ENCODE results near the gene TREH.

The TREH gene

DNA sequence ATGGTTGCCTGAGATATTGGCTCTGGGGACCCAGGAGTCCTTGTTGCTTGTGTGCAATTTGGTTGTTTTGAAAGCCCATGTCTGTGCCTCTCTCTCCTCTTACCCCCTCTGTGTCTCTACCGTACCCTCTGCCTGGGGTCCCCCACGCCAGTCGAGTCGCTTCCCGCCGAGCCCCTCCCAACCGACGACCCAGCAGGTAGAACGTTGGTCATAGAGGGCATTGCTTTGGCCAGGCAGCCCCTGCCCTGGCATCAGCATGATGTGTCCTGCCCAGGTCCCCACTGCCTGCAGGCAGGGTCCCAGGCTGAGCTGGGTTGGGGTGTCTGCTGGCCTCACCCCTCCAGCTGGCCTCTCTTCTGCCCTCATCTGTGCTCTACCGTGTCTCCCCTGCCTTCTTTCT is 35.0 kb downstream of the TREH start:
- DNase-seq, result no peak

DNA sequence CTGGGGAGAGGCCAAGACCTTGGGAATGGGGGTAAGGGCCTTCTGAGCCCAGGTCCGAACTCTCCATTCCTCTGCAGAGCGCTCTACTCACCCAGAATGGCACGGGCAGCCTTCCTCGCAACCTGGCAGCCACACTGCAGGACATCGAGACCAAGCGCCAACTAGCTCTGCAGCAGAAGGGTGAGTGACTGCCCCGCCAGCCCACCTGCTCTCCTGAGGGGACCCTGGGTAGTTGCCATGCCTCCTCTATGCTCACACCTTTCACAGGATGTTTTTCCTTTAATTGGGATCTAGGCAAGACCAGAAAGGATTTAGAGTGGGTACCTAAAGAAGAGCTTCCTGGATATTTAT is 35.5 kb downstream of the TREH start:
- DNase-seq, result no peak

DNA sequence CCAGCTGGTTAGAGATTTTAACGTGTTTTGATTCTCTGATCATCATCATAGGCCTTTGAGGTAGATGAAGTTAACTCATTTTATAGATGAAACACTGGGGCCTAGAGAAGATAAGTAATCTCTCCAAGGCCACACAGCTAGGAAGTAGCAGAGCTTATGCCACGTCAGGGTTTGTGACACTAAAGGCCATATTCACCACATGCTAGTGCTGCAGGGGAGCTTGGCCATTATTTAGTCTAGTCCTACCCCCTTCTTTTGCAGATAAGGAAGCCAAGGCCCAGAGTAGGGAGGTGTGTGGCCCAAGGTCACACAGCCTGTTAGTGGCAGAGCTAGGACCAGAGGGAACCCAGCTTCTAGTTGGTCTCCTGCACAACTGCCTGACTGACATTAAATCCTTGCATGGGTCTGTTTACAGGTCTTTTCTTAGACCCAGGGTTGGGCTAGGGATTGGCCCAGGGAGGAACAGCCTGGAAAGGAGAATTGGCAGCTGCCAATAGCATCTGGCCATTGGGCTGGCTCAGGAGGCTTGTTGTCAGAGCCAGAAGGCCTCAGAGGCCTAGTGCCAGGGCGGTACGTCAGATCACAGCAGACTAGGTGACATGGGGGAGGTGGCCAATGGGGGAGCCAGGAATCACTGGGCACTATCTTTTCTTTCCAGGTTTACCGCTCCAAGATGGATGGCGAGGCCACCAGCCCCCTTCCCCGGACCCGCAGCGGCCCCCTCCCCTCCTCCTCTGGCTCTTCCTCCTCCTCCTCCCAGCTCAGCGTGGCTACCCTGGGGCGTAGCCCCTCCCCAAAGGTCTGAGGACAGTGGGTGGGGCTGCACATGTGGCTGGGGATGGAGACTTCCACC is 36.1 kb downstream of the TREH start:
- no peak for DNase-seq

DNA sequence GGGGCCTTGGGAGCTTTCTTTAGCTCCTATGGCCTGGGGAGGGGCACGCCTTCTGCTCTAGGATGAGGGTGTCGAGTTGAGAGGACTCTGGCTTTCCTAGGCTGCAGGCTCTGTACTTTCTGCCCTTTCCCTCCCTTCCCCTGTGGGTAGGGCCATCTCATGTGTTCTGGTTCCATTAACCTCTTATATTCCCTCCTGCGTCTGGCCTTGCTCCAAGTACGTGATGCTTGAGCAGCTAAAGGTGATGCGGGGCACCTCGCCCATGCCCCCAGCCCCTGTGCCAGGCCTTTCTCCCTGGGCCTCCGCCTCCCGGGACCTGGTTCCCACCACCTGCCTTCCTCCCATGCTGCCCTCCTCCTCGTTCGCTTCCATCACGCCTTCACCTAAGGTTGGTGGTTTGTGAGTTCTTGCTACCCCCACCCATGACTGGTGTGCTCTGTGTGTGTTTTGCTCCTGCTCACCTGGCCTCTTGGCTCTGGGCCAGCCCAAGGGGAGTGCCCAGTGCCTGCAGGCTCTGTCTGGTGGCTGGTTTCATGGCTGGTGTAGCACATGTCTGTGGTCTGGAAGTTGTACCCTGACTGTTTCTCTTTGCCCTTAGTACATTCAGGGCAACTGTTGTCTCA is 37.9 kb downstream of the TREH start:
- no peak for DNase-seq

DNA sequence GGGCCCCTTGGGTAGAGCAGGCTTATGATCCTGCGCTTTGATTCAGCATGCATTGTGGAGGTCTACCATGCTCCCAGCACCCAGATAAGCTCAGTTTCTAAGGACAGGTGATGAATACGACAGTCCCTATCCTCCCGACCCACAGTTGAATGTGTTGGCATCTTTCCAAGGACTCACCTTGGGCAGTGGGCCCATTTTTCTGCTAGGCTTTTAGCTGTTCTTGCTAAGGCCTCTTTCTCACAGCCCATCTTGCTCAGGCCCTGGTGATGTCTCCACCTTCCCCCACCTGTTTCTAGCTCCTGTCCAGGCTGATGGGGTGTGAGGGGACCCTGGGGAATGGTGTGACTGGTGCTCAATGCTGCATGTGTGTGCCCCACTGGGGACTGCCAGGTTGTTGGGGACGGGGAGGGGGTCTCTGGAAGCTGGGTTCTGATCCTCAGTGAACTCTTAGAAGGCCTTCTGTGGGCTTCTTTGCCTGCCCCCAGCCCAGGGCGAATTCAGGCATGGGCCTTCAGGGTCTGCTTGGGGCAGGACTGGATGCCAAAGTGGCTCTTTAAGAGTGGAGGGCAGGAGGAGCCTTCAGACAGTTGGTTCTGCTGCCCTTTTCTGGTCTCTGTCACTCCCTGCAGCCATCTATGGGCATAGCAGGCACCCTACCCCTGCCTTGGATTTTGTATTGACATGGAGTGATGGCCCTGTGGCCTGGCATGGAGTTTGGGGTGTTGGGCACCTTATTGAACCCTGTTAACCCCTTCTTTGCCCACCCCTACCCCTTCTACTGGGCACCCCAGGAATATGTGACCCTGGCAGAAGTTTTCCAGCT is 38.9 kb downstream of the TREH start:
- DNase-seq, result no peak

DNA sequence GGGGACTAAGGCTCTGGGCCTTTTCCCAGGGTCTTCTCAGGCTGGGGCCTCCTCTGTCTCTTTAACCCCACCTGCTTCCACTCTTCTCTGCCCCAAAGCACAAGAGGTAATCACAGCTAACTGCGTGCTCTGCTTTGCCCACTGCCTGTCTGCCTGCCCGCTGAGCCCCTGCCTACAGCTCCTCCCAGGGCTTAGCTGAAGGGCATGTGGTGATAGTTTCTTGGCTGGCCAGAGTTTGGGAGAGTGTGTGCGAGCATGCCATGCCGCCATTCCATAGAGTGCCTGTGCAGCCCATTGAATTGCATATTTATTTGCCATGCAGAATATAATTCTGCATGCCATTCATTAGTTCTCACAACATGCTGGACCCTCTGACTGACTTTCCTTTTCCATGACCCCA is 39.6 kb downstream of the TREH start:
- no peak for DNase-seq

DNA sequence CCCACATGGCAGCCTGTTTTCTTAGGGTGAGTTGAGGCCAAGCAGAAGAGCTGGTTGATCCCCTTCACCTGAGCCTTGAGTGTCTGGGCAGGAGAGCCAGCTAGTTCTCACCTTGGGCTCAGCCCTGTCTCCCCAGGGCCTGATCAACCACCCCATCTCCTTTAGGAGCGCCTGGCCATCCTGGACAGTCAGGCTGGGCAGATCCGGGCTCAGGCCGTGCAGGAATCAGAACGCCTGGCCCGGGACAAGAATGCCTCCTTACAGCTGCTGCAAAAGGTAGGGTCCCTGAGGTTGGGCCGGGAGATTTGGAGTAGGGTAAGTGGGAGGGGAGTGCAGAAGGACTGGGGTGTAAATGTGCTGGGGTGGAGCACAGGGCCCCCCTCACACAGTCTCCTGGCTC is 40.7 kb downstream of the TREH start:
- no peak for DNase-seq

DNA sequence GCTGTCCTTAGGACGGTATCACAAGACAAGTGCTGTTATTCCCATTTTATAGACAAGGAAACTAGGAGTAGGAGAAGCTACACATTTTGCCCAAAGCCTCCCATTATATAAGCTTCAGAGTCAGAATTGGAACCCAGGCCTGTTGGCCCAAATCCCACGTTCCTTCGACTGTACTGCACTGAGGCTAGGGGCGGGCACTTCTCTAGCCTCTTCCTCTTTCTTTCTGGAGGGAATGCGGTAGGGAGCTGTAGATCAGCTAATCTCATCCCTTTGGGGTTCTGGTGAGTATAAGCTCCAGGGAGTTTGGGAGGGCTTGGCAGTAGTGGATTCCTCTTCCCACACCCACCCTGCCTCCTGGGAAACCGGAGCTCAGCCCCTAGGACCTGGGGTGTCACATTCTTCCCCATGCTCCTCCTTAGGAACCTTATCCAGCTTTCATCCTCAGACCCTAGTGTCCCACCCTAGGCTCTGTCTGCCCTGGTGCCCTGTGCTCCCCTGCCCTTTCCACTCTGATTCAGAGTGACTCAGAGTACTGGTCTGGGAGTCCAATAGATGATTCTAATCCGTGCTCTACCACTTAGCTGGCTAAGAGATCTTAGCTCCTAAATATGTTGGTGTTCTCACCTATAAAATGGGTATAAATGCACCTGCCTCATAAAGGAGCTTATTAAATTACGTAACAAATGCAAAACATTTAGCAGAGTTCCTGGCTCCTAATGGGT is 42.7 kb downstream of the TREH start:
- no peak for DNase-seq

DNA sequence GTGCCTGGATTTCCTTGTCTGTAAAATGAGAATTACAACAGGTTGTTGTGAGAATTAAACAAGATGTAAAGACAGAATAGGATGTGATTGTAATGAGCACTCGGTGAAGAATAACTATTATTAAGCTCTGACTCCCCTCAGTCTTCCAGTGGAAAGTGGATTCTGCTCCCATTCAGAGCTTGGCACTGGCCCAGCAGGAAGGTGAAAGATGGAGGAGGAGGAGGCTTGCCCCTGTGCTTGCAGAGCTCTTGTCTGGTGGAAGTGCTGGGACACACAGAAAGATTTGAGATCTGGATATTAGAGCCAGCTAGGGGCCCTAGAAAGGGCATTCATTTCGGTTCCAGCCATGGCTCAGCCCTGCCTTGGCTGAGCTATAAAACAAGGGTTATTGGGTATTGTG is 43.8 kb downstream of the TREH start:
- no peak for DNase-seq

DNA sequence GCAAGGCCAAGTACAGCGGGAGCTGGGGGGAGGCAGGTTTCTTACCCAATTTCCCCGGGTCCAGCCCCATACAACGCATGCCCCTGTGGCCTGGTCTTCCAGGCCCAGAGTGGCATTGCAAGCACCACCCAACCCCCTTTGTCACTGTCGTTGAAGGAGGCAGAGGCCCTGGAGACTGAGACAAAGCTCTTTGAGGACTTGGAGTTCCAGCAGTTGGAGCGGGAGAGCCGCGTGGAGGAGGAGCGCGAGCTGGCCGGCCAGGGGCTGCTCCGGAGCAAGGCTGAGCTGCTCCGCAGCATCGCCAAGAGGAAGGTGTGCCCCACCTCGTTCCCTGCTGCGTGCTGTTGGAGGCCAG is 44.2 kb downstream of the TREH start:
- no peak for DNase-seq

DNA sequence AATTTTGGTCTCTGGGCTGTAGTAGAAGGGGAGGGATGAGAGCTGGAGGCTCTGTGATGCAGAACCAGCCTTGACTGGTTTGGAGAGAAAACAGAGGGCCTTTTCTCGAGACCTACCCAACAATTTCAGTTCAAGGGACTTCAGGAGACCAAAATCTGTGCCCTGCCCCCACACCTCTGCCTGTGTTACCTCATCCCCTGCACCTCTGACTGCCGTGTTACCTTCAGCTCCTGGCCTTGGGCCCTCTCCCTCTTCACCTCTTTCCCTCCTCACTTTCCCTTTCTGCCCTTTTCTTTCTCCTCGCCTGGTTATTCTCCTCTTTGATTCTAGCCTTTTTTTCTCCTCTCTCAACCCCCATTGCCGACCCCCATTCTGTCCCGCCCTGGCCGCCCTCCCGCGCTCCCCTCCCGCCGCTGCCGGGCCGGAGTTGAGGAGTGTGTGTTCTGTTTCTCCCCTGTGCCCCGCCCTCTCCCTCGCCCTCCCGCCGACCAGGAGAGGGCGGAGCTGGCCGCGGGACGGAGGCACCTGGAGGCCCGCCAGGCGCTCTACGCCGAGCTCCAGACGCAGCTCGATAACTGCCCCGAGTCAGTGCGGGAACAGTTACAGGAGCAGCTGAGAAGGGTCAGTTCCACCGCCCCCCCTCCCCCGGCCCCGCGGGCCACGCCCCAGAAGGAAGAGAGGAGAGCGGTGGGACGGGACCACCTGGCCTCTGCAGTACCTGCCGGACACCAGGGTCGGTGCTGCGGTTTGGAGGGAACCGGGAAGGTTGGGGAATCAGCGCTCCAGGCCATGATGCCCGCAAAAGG is 44.8 kb downstream of the TREH start:
- no peak for DNase-seq

DNA sequence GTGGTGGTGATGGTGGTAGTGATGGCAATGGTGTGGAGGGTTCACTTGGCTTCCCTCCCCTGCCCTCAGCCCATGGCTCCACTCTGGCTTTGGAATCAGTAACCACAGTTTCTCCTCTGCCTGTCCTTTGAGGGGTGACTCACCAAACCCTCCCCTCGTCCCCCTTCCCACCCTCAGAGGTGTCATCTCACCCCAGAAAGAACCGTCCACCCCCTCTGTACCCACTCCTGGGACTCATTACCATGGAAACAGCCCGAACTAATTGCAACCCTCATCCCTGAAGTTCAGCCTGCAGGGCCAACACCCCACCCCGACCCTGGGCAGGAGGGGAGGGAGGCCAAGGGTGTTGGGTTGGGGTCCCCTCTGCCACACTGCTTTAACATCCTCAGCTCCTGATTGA is 45.5 kb downstream of the TREH start:
- DNase-seq, result no peak

DNA sequence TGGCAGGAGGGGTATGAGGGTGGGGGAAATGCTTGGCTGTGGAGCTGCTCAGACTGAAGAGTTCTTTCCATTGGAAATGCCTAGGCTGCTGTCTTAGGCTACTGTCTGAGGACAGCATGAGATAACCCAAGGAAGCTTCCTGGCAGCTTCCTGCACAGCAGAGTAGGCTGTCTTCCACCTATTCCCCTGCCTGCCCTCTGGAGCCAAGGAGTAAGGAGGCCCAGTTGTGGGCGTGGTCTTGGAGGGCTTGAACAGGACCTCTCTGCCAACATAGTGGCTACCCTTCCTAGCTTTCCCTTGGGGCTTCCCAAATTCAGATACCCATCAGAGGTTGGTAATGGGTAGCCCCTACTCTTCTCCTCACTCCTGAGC is 46.1 kb downstream of the TREH start:
- DNase-seq, result no peak

DNA sequence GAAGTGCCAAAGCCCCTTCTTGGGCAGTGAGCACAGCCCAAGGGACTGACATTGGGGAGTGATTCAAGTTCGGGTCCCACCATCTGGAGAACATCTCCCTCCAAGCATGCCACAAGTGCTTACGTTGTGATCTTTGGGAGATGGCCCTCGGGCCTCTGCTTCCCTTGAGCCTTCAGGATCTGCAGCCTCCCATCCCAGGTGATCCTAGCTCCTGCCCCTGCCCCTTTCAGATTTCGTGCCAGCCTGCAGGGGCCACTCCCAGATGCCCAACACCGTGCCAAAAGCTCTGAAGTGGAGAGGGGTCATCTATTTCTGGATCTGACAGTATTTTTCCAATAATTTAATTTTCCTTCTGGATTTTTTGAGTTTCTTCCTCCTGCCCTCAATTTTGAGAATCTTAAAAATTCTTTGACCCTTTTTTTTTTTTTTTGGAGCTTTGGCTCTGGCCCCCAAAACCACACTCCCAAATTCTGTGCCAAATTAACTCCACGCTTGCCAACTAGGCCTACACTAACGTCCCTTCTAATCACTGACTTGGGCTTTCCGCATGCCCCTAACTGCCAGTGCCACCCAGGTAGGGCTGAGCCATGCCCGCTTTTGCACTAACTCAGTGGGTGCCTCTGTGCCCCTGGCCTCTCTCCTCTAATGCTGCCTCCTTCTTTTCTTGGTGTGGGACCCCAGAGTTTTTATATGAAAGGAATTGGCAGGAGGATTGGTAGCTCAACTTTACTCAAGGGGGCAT is 46.7 kb downstream of the TREH start:
- DNase-seq, result no peak

DNA sequence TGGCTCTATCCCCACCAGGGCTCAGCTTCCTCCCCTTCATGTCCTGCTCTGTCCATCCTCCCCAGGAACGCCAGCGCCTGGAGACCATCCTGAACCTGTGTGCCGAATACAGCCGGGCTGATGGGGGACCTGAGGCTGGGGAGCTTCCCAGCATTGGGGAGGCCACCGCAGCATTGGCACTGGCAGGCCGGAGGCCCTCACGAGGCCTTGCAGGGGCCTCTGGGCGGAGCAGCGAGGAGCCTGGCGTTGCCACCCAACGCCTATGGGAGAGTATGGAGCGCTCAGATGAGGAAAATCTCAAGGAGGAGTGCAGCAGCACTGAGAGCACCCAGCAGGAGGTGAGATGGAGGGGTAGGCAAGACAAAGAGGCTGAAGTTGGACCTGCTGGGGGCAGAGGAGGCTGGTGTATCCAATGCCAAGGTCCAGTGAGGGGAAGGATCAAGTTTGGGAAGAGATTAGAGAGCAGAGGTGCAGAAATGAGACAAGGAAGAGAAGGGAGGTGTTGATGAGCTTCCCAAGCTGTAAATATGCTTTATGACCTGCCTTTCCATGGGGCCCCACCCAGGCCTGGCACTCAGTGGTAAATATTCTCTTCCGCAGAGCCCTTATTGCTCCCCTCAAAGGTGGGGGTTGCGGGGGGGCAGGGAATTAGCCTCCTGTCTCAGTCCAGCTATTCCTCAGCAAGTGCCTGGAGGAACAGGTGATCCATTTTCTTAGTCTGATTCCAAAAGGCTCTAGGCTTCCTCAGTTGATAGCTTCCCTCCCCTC is 48.1 kb downstream of the TREH start:
- no peak for DNase-seq

DNA sequence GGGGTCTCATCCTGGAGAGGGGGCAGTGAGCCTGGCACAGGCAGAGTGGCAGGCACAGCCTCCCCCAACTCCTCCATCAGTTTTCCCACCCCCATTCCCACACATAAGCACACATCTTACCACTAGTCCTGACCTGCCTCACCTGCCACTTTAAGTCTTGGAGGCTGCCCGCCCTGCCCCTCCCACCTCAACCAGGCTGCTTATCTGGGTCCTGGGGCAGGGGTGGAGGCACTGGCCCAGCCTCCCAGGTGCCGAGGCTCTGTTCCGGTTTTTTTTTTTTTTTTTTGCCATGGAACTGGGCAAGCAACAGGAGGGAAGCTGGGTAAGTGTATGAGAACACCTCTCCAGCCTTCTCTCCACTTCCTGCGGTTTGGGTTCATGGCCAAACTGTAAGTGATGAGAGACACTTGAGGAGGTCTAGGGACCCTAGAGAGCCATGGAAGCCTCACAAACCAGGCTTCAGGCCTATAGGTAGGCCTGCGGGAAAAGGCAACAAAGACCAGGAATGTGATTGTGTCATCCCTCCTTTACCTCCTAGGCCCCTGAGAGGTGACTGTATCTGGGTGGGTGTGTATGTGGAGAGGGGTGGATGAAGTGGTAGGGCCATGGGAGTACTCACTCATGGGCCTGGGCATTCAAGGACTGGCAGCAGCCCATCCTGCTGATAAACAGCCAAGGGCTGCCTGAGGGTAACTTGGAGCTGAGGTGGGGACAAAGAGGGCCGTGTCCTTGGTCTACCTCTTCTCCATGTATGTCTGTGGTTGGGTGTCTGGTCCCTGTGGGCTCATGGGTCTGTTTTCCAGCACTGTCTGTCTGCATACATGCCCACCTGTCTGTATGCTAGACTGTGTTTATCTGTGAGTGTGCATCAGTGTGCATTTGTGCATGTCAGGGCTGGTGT is 49.4 kb downstream of the TREH start:
- DNase-seq, result no peak

DNA sequence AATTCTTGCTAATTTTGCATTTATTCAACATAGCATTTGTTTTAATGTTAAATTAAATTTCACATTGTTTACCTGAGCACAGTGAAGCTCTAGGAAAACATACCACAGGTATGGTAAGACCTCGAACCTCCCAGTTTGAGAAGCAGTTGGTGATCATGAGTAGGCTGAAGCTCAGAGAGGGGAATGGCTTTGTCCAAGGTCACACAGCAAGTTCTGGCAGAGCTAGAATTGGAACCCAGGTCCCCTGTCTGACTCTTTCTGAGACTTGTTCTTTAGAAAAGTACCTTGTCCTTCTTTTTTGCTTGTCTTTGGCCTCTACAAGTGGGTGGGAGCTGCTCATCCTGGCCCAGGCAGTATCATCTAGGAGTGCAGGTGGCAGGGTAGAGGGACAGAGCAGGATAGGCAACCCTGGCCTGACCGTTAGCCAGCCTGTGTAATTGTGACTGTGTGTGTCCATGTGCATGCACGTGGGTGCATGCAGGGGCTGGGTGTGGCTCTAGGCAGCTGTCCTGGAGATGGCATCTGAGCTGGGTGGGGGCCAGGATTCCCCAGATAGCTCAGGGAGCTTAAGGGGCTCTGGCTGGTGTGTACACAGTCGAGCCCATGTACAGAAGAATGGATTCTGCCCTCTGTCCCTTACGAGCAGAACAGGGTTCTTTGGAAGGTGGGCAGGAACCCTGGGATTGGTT is 50.4 kb downstream of the TREH start:
- no peak for DNase-seq

DNA sequence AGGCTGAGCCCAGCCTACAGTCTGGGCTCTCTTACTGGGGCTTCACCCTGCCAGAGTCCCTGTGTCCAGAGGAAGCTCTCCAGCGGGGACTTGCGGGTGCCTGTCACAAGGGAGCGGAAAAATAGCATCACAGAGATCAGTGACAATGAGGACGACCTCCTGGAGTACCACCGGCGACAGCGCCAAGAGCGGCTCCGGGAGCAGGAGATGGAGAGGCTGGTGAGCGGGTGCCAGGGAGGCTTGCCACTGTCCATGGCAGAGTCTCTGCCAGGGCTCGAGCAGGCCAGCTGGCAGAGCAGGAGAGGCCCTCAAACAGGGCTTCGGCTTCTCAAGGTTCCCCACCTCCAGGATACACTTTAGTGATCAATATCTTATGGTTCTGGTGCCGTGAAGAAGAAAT is 51.0 kb downstream of the TREH start:
- no peak for DNase-seq

DNA sequence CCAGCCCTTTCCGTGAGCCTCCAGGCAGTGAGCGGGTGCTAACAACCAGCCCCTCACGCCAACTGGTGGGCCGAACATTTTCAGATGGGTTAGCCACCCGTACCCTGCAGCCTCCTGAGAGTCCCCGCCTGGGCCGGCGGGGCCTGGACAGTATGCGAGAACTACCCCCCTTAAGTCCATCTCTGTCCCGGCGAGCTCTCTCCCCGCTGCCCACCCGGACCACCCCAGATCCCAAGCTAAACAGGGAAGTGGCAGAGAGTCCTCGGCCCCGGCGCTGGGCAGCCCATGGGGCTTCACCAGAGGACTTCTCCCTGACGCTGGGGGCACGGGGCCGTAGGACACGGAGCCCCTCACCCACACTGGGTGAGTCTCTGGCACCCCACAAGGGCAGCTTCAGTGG is 51.4 kb downstream of the TREH start:
- DNase-seq, result no peak

Measured in stimulated activated CD4-positive, alpha-beta T cell treated with anti-CD3 and anti-CD28 coated beads, Interleukin-4, amount 100 ng/mL, for 4 hours (primary cell).